HG03558 (cell line): ENCODE measurements around the gene SERPINI2.
"Not testable (repeated sequence)": the region's sequence is repeated elsewhere in the genome, so short reads cannot be mapped to it uniquely, and the experiment has no call there.

Experiments
- ATAC-seq: cut with Tn5 transposase; IDR thresholded peaks from one replicate; pipeline ENCODE4 v1.9.1; 2021; ENCODE audit warnings: moderate number of reproducible peaks; ENCODE audit not compliant: unreplicated experiment; ENCODE audit errors: extremely low read depth

SERPINI2 gene

DNA sequence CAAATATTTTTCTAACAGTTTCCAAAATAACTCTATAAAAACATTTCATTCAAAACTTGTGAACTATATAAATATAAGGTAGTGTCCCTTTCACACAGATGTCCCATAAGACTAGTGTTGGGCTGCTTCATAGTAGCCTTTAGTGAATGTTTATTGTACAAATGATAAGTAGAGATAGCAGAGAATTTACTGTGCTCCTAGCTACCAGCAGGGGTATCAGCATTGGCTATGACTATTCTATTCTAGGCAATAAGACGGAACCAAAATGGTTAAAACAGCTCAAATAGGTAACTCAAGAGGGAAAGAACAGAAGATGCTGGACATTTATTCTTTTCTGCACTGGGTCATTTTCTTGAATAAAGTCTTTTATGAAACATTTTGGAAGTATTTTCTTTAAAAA lies 22.6 kb downstream of the SERPINI2 start:
- ATAC-seq, result no peak

DNA sequence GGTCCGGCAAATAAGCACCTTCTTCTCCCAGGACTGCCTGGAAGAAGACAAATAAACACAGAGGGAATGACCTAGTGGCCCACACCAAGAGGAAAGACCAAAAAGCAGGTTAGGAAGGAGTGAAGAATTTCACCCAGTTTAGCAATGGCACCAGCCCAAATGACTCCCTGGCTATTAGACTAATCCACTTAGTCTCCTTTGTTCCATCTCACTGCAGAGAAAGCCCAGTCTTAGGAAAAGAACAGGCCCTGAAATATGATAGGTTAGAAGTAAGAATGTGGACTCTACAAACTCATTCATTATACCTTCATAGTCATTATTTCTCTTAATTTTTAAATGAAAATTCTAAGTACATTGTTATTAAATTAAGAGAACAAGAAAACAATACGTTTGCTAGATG lies 23.2 kb downstream of the SERPINI2 start:
- no peak for ATAC-seq

DNA sequence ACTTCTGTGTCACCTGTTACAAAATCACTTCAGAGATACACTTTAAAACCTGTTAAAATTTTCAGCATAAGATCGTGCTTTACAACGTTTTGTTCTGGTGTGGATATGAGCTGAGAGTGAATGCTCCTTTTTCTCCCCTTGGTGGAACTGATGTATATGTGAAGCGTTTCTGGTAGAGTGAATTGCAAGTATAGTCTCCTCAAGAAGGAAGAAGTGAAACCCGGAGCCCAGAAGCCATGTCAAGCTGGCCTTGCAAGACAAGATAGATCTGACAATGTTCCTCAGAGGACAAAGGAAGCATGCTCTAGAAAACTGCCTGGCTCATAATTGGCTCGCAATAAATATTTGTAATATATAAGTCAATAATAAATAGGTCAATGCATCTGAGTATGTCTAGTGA lies 23.6 kb downstream of the SERPINI2 start:
- no peak for ATAC-seq

- ATAC-seq, result no peak
These were observed 28.4 kb downstream of the SERPINI2 start for GRCh38 chr3:167445491-167445890.

- ATAC-seq, result no peak
These were observed 32.6 kb downstream of the SERPINI2 start for GRCh38 chr3:167441256-167441655.

- no peak for ATAC-seq
These were observed 36.3 kb downstream of the SERPINI2 start for GRCh38 chr3:167437428-167438139.

- not testable (repeated sequence) for ATAC-seq
These were observed 46.9 kb downstream of the SERPINI2 start for GRCh38 chr3:167426962-167427361.

DNA sequence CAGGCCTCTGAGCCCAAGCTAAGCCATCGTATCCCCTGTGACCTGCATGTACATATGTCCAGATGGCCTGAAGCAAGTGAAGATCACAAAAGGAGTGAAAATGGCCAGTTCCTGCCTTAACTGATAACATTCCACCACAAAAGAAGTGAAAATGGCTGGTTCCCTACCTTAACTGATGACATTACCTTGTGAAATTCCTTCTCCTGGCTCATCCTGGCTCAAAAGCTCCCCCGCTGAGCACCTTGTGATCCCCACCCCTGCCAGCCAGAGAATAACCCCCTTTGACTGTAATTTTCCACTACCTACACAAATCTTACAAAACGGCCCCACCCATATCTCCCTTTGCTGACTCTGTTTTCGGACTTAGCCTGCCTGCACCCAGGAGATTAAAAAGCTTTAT lies 51.4 kb downstream of the SERPINI2 start:
- not testable (repeated sequence) for ATAC-seq

DNA sequence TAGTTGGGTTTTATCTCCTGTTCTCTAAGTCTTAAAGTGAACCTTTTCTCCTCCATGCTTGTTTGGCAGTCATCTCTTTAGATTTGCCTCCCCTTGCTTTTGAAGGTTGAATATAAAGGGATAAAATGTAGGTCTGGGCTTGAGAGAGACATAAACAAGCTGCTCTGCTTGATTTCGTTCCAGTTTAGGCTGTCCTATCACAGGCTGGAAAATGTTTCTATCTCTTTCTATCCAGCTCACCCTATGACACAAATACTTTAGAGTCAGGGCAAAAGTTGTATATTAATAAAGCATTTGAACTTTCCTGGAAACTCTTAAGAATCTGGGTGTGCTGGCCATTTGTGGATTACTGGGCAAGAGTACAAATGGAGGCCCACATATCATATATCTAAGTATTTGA lies 64.2 kb downstream of the SERPINI2 start:
- ATAC-seq, result no peak

- ATAC-seq, result no peak
These were observed 66.9 kb downstream of the SERPINI2 start for GRCh38 chr3:167406876-167407492.

- ATAC-seq, result no peak
These were observed 76.0 kb downstream of the SERPINI2 start for GRCh38 chr3:167397826-167398225.

- no peak for ATAC-seq
These were observed 77.8 kb downstream of the SERPINI2 start for GRCh38 chr3:167396075-167396474.

DNA sequence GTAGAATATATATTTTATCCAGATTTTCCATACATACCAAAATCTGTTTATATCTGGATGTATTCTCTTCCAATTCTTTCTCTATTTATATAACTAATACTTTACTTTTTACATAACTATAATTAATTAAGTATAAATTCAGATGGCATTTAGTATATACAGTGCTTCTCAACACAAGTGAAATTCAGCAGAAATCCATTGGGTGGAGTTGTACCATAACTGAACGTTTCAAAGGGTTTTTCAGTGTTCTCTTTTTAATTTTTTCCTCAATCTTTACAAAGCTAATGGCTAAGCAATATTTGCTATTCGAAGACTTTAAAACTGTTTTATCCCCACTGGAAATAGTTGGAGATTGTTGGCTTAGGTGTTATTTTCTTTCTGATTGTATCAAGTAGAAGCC lies 79.8 kb downstream of the SERPINI2 start:
- ATAC-seq, result no peak
